ENCODE results near the gene PBRM1. TPM values are rescaled to one million over a fixed set of nuclear protein-coding genes. Genes with fewer than 3 reads are reported as not detected.
A peak's percentile ranks its signal among the peaks of the same experiment; 100 is the strongest.

Gene PBRM1
- total RNA-seq, 1 experiment from 2014 or later: 40.0 TPM

GRCh38 chr3:52712291-52713212 is 26.8 kb upstream of the PBRM1 start:
- ChIA-PET CTCF (no interaction called here), POLR2A (no interaction called here), RAD21 (ENCODE audit: low non-redundant PET in 1 of 2, low total read pairs in 2 of 2, uncharacterized antibody in 2 of 2, unreplicated experiment in 2 of 2) (no interaction called here)
- H3K4me1 ChIP-seq (ENCODE audit: control insufficient read depth in 1 of 2, insufficient read depth in 2 of 2, low read length in 2 of 2): peaks cover 0 to under 1% of the 10 kb centered on the region in 2 experiments; a peak in 1 of 4 replicates
- no peaks in the 10 kb centered on the region for H4K20me1 ChIP-seq (ENCODE audit: insufficient read depth)
- H3K27me3 ChIP-seq (ENCODE audit: insufficient read depth, low read length): no peaks in the 10 kb centered on the region
- ATAC-seq (peak; percentile 52; the same call in 1 of the 2 replicates), DNase-seq (ENCODE audit: low read depth, low spot score) (no peak)
- H3K9ac ChIP-seq (ENCODE audit: low read length): no peak overlapping the region
- H3K27ac ChIP-seq (ENCODE audit: low read depth, low read length): no peak overlapping the region
- no peaks in the 10 kb centered on the region for H3K9me3 ChIP-seq (ENCODE audit: control insufficient read depth in 1 of 2, insufficient read depth in 1 of 2, low read depth in 1 of 2, low read length in 2 of 2)
- no peak overlapping the region for H3K4me3 ChIP-seq (replicated peaks in 1 of 2; ENCODE audit: low read depth in 1 of 2, low read length in 2 of 2)
- no peak overlapping the region for H3K4me2 ChIP-seq (ENCODE audit: low read length)
- no TSS peak for BruUV-seq (replicated peaks)
- H3K79me2 ChIP-seq (ENCODE audit: insufficient read depth, low read length): peaks cover 12% of the 10 kb centered on the region
- TF ChIP-seq ZNF274 (IDR thresholded peaks at IDR 0.05; ENCODE audit: low read depth, low read length): no peak
- no peak for TF ChIP-seq EZH2phosphoT487 (IDR thresholded peaks at IDR 0.05; ENCODE audit: borderline replicate concordance)
- intact Hi-C loops (cut with micrococcal nuclease): no loop called here
- H2AFZ ChIP-seq (ENCODE audit: low read depth, low read length, poor library complexity, severe bottlenecking): no peak overlapping the region
- H3K36me3 ChIP-seq (ENCODE audit: control insufficient read depth in 1 of 2, insufficient read depth in 2 of 2, low read length in 2 of 2): peaks cover 6 to 10% of the 10 kb centered on the region in 2 experiments; a peak in 3 of 4 replicates
- H3K9me2 ChIP-seq (ENCODE audit: insufficient read depth): no peaks in the 10 kb centered on the region

GRCh38 chr3:52710512-52710911 is 24.8 kb upstream of the PBRM1 start:
- H3K79me2 ChIP-seq (ENCODE audit: insufficient read depth, low read length): peaks cover 27% of the 10 kb centered on the region
- peaks cover 0 to 6% of the 10 kb centered on the region in 2 experiments; a peak in 3 of 4 replicates for H3K4me1 ChIP-seq (ENCODE audit: control insufficient read depth in 1 of 2, insufficient read depth in 2 of 2, low read length in 2 of 2)
- ChIA-PET CTCF (no interaction called here), POLR2A (no interaction called here), RAD21 (ENCODE audit: low non-redundant PET in 1 of 2, low total read pairs in 2 of 2, uncharacterized antibody in 2 of 2, unreplicated experiment in 2 of 2) (no interaction called here)
- H3K36me3 ChIP-seq (ENCODE audit: control insufficient read depth in 1 of 2, insufficient read depth in 2 of 2, low read length in 2 of 2): peaks cover 6 to 10% of the 10 kb centered on the region in 2 experiments; a peak in 3 of 4 replicates
- no peaks in the 10 kb centered on the region for H3K9me2 ChIP-seq (ENCODE audit: insufficient read depth)
- DNase-seq (ENCODE audit: low read depth, low spot score) (no peak), ATAC-seq (no peak)
- no TSS peak for BruUV-seq (replicated peaks)
- H3K9ac ChIP-seq (ENCODE audit: low read length): no peak overlapping the region
- H3K27ac ChIP-seq (ENCODE audit: low read depth, low read length): no peak overlapping the region
- no peak overlapping the region for H3K4me2 ChIP-seq (ENCODE audit: low read length)
- H3K4me3 ChIP-seq (replicated peaks in 1 of 2; ENCODE audit: low read depth in 1 of 2, low read length in 2 of 2): no peak overlapping the region
- no peaks in the 10 kb centered on the region for H4K20me1 ChIP-seq (ENCODE audit: insufficient read depth)
- no peaks in the 10 kb centered on the region for H3K9me3 ChIP-seq (ENCODE audit: control insufficient read depth in 1 of 2, insufficient read depth in 1 of 2, low read depth in 1 of 2, low read length in 2 of 2)
- no peak overlapping the region for H2AFZ ChIP-seq (ENCODE audit: low read depth, low read length, poor library complexity, severe bottlenecking)
- H3K27me3 ChIP-seq (ENCODE audit: insufficient read depth, low read length): no peaks in the 10 kb centered on the region
- intact Hi-C loops (cut with micrococcal nuclease): no loop called here
- TF ChIP-seq EZH2phosphoT487 (IDR thresholded peaks at IDR 0.05; ENCODE audit: borderline replicate concordance) (no peak), CEBPB (IDR thresholded peaks at IDR 0.05; ENCODE audit: low read depth) (no peak), ELF1 (IDR thresholded peaks at IDR 0.05; ENCODE audit: borderline replicate concordance, low read depth) (no peak), YY1 (IDR thresholded peaks at IDR 0.05; ENCODE audit: extremely low read depth, insufficient replicate concordance, low read depth, low read length) (no peak), REST (IDR thresholded peaks at IDR 0.05; ENCODE audit: low read depth) (no peak), JUND (IDR thresholded peaks at IDR 0.05) (no peak), SIN3A (IDR thresholded peaks at IDR 0.05; ENCODE audit: low read depth) (no peak), TCF7L2 (IDR thresholded peaks at IDR 0.05; ENCODE audit: borderline replicate concordance, extremely low read depth, insufficient read depth, insufficient read length) (no peak), SRF (IDR thresholded peaks at IDR 0.05; ENCODE audit: low read depth) (no peak), POLR2A (IDR thresholded peaks at IDR 0.05; ENCODE audit: borderline replicate concordance, extremely low read depth, insufficient read depth, insufficient read length) (no peak), ZFX (IDR thresholded peaks at IDR 0.05) (no peak), POLR2AphosphoS5 (IDR thresholded peaks at IDR 0.05; ENCODE audit: low read depth, low read length) (no peak), ZNF274 (IDR thresholded peaks at IDR 0.05; ENCODE audit: low read depth, low read length) (no peak), CBX3 (IDR thresholded peaks at IDR 0.05; ENCODE audit: low read depth) (no peak), ATF3 (IDR thresholded peaks at IDR 0.05) (no peak)

Data from HCT116 (cell line).